HG03066 (cell line): ENCODE results near the gene IGSF9B.

Source experiments
- ATAC-seq: cut with Tn5 transposase; IDR thresholded peaks from one replicate; pipeline ENCODE4 v1.9.1; 2021; ENCODE audit warnings: low read depth; ENCODE audit not compliant: unreplicated experiment

IGSF9B gene

DNA sequence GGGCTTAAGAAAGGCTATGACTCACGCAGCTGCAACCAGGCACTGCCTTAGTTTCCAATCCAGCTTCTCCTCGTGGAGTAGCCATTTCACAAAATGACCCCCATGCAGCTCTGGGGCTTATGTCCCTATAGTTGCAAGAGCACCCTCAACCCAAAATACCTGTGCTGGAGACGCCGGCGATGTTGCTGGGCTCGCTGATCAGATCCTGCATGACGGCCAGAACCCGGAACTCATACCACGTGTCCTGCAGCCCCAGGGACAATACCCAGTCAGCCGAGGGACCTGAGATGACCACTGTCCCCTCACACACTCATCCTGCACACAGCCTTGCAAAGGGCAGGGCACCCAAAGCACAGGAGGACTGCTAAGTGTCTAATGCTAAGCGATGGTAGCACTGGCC lies 32.1 kb downstream of the IGSF9B start:
- no peak for ATAC-seq

DNA sequence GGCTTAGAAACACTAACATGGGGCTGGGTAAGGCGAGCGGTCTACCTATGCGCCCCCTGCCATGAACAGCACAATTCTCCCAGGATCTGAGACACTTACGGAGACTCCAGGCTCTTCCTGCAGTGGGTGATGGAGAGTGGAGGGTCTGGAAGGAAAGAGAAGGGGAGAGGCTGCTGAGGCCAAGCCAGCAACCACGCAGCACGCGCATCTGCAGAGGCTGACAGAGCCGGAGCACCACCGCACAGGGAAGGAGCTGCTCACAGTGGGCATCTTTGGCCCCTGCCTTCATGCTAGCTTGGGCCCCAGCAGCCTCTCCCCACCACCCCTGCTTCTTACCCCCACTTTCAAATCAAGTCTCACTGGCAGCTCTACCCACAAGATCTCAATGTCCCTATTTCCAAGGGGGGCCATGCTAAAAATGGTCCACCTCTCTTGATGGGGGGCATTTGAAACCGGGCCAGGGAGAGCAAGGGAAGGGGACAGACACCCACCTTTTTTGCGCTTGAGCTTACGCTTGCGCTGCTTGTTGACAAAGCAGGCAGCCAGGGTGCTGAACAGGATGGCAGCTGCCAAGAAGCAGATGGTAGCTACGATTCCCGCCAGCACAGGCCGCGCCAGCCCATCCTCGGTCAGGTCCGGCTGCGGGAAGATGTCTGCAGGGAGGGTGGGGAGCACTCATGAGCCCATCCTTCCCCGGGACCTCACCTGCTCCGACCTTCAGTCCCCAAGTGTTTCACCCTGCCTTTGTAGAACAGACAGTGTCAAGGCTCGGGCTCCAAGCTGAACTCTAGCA lies 34.5 kb downstream of the IGSF9B start:
- no peak for ATAC-seq

- no peak for ATAC-seq
Observed at GRCh38 chr11:133921513-133921912, 35.3 kb downstream of the IGSF9B start.

DNA sequence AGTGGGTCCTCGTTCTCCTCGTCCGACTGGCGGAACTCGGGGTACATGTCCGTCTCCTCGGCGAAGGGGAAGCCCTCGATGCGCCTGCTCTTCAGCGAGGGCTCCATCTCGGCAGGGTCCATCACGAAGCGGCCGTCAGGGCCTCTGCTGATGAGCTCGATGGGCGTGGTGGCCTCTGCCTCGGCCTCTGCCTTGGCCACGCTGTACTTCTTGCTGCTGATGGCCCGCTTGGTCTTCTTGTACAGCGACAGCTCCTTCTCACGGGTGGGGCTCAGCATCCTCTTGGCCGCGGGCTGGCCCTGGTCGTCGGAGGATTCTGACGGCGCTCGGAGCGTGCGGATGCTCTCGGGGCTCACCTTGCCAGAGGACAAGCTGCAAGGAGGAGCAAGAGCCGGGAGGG lies 35.7 kb downstream of the IGSF9B start:
- no peak for ATAC-seq

DNA sequence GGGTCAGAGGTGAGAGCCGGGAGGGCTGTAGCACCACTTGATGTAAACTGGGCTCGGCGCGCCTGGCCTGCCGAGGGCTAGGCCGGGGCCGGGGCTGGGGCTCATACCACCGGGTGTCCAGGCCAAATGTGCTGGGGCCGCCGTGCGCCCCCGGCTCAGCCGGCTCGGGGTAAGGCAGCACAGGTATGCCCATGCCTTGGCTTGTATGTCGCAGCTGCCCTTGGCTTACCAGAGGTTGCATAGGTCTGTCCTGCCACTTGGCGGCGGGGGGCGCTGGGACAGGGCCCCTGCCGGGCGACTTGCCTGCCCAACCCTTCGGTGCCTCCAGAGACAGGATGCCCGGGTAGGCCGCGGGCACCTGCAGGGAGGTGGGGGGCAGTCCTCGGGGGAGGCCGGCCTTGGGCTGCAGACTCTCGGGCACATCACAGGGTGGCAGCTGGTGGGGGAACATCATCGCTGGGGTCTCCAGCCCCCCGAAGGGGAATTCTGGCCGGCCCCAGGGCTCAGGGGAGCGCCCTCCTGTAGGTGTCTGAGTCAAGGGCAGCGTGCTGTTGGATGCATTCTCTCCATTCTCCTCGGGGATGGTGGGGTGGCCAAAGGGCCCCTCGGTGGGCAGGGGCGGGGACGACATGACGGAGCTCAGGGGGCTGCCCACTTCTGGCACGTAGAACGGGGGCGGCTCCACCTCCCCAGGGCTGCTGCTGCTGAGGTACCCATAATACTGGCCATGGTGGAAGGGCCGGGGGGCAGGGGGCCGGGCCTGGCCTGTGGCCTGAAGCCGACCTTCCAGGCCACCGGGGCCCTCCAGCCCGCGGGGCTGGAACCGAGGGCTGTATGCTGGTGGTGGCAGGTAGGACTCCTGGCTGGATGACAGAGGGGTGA lies 36.4 kb downstream of the IGSF9B start:
- ATAC-seq, result no peak

- no peak for ATAC-seq
Observed at GRCh38 chr11:133919330-133920108, 37.2 kb downstream of the IGSF9B start.

- no peak for ATAC-seq
Observed at GRCh38 chr11:133918608-133919260, 38.0 kb downstream of the IGSF9B start.

DNA sequence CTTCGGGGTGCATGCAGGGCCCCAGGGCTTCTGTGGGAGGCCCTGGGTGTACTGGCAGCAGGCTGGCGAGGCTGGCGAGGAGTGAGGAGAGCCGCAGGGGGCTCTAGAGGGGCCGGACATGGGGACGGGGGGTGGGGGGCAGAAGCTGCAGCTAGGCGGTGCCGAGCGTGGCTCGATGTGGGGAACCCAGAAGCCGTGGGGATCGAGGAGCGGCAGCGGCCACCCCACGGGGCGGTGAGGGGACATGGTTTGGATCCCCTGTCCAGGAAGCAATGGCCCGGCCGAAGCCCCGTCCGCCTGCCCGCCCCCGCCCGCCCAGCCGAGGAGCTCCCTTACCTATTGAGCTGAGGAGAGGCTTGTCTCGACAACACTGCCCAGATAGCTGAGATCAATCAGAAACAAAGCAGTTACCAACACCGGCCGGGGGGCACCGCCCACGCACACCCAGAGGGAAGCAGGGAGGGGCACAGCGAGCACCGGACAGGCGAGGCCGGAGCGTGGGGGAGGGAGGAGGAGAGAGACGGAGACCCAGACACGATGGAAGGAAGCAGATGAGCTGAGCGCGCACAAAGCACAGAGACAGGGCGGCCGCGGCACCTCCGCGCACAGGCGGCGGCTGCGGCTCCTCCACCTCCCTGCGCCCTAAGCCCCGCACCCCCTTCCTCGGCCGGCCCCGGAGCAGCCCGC lies 38.7 kb downstream of the IGSF9B start:
- ATAC-seq, result no peak

DNA sequence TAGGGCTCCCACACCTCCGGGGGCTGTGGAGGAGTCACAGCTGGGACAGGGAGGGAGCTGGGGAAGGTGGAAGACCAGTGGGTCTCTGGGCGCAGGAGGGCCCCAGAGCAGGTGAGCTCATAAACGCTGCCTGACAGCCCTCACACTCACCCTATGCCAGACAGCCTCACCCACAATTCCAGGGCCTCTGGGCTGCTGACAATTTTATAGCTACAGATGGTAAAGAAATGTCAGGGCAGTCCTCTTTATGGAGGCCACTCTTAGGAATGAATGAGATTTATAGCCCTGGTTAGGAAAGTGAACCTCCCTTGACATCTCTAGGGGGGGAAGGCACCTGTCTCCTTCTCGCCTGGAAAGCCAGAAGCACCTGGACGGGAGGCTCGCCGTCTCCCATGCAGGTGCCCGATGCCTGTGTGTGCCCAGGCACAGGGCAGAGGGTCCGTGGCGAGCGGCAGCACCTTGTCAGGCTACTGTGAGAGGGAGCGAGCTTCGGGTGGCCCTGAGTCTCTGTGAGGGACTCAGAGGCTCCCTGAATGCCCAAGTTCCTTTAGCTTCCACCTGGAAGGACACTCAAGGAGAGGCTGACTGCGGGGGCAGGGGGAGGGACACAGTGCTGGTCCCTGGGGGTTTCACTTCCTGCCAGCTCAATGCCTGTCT lies 39.9 kb downstream of the IGSF9B start:
- ATAC-seq, result no peak

GRCh38 chr11:133913761-133914160 lies 43.0 kb downstream of the IGSF9B start:
- ATAC-seq, result no peak

DNA sequence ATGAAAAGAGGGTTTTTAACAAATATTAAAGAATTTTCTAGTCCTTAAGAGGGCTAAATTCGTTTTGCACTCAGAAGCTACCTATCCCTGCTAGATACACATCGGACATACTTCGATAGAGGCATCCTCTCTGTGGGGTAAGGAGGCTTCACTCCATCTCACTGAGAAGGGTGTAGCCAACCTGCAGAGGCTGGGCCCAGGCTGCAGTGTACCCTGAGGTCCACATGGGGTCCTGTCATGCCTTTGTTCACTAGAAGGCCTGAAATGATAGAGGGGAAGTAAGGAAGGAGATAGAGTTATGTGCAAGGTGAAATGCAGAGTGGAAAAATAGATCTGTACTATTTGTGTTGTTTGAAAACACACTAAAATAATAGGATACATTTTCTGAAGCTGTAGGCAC lies 45.6 kb downstream of the IGSF9B start:
- ATAC-seq, result no peak

GRCh38 chr11:133910101-133910500 lies 46.7 kb downstream of the IGSF9B start:
- ATAC-seq, result no peak

DNA sequence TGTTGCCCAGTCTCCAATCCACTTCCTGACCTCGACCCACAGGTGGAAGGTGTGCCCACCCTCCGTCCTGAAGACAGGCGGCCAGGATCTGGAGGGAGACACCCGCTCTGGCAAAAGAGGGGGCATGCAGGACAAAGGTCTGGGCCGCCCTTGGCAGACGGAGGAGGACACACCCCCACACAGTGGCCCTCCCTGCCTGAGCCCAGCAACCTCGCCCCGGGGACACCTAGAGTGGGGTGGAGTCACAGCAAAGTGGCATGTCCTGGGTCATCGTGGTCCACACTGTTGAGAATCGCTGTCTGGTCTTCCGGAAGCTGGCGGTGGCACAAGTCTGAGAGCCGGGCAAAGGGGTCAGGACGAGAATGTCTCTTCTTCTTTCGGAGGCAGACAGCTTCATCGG lies 47.9 kb downstream of the IGSF9B start:
- no peak for ATAC-seq

DNA sequence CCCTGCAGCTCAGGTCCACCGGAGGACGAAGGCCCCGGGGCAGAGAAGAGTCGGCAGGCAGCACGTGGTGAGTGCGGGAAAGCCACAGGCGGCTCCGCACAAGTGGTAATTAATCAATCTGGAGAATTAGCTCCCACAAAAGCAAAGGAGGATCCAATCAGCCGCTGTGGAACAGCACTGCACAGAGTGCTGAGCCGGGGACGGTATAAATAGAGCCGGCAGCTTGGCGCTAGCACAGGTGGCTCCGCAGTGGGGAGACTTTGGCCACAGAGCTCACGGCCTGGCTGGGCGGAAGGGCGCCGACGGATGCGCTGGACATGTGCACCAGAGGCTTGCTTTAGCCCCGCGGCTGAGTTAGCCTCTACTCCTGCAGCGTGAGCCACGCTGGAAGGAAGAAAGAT lies 48.9 kb downstream of the IGSF9B start:
- no peak for ATAC-seq

DNA sequence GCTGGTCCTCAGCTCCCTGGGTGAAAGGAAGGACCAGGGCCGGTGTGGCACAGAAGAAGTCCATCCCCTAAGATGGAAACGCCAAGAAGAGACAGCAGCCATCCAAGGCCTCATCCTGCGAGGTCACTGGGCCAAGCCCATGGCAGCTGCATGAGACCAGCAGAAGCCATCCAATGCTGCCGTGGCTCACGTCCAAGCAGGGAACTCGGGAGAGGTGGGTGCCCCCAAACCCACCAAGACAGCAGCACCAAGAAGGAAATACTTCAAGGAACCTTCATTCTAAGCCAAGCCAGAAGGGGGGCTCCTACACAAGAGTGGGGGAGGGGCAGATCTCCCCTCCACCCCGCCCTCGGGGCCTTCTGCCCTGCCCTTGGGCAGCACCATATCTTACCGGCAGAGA lies 49.6 kb downstream of the IGSF9B start:
- ATAC-seq, result no peak

- no peak for ATAC-seq
Observed at GRCh38 chr11:133906746-133907145, 50.0 kb downstream of the IGSF9B start.

DNA sequence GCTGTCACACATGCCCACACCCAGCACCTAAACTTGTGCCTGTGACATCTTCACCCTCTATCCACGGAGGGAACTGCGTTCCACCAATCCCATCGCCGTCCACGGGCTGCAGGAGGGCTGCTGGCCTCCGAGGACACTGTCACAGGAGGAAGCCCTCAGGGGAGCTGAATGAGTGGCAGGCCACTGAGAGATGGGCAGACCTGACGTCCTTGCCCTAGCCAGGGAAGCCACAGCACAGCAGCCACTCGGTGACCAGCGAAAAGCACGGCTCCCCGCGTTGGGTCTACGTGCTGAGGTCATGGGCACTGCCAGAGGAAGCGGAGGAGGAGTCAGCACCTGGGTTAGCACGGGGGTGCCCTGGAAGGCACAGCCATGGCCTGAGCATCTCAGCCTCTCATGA lies 50.5 kb downstream of the IGSF9B start:
- ATAC-seq, result no peak

GRCh38 chr11:133905677-133906156 lies 51.1 kb downstream of the IGSF9B start:
- no peak for ATAC-seq

- ATAC-seq, result no peak
Observed at GRCh38 chr11:133904818-133905515, 51.8 kb downstream of the IGSF9B start.
